Dendritic cell treated with granulocyte-macrophage colony-stimulating factor and Interleukin-4, amounts not matched to agents 40 ng/mL and 50 ng/mL, for 4 days (primary cell): ENCODE data around the gene BRPF1.

Experiments used
- H3K27ac Mint-ChIP-seq: one replicate; pipeline ENCODE4 v1.8.0; 2022; ENCODE audit warnings: mild to moderate bottlenecking, mixed read lengths
- H3K27me3 Mint-ChIP-seq: one replicate; pipeline ENCODE4 v1.8.0; 2022; ENCODE audit warnings: mild to moderate bottlenecking, mixed read lengths
- H3K36me3 Mint-ChIP-seq: one replicate; pipeline ENCODE4 v1.8.0; 2022; ENCODE audit warnings: low read depth, mixed read lengths
- H3K4me1 Mint-ChIP-seq: one replicate; pipeline ENCODE4 v1.8.0; 2022; ENCODE audit warnings: low read depth, mixed read lengths
- H3K4me3 Mint-ChIP-seq: one replicate; pipeline ENCODE4 v1.8.0; 2022; ENCODE audit warnings: mild to moderate bottlenecking, moderate library complexity, mixed read lengths
- H3K9me3 Mint-ChIP-seq: one replicate; pipeline ENCODE4 v1.8.0; 2022; ENCODE audit warnings: mixed read lengths
- intact Hi-C: fragments of 100-400 bp; cut with micrococcal nuclease; formaldehyde crosslinking; loops from one replicate; pipeline ENCODE4 v1.15.0; 2022

Gene BRPF1

DNA sequence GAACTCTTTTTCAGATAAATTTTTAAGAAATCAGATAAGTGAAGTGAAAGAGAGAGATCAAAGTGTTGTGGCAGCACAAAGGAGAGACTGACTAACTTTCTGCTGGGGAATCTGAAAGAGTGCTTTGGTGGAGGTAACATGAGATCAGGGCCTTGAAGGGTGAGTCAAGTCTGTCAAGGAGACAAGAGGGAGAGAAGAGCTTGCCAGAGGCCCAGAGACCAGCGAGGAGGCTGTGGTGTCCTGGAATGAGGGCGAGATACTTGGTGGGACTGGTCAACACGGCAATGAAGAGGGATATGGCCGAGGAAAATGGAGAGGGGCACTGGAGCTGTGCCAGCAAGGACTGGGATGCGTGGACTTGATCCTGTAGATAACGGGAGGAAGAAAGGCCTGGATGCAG lies 56.2 kb downstream of the BRPF1 start:
- Mint-ChIP-seq H3K9me3 (no peaks in the 10 kb centered on the region), H3K4me1 (peaks cover 31% of the 10 kb centered on the region), H3K4me3 (no peak overlapping the region), H3K27me3 (no peaks in the 10 kb centered on the region), H3K36me3 (peaks cover 94% of the 10 kb centered on the region), H3K27ac (peak overlapping the region; percentile 12)
- intact Hi-C loops: no loop called here

DNA sequence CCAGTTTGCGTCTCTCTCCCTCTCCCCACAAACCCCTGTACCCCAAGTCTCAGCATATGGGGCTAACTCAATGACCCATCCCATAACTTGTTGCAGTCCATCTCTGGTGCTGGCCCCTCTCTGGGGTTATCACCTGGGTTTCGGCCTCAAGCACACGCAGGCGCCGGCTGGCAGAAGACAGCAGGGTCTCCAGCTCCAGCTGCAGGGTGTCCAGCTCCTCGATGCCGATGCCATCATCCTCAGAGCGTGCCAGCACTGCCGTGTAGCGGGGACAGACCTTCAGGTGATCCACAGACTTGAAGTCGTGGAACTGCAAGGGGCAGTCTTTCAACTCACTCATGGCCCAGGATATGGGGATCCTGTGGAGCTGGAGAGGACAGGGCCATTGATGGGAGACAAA lies 59.6 kb downstream of the BRPF1 start:
- peak overlapping the region; percentile 48 for H3K27ac Mint-ChIP-seq
- H3K4me3 Mint-ChIP-seq: no peak overlapping the region
- H3K4me1 Mint-ChIP-seq: peaks cover 53% of the 10 kb centered on the region
- intact Hi-C loops: no loop called here
- peaks cover 94% of the 10 kb centered on the region for H3K36me3 Mint-ChIP-seq
- H3K9me3 Mint-ChIP-seq: no peaks in the 10 kb centered on the region
- no peaks in the 10 kb centered on the region for H3K27me3 Mint-ChIP-seq

DNA sequence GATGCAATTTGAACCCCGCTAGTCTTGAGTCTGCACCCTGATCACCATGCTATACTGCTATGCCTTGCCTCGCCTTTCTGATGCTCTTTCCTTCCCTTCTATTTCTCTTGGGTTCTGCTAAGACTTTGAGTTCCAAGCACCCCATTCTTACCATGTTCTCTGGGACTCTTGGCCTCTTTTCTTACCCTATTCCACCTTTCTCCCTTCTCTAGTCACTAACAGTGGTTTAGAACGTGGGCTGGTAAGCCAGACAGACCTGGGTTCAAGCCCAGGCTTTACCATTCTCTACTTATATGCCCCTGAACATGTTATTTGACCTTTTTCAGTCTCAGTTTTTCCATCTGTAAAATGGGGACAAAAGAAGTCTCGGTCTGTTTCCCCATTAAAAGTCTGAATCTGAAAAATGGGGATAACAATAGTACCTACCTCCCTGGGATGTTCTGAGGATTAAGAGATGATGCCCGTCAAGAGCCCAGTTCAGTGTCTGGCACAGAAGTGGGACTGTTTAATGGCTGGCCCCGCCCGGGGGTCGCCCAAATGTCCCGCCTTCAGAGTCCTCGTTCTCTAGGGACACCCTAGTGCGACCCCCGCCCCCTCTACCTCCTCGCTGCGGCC lies 60.4 kb downstream of the BRPF1 start:
- no peaks in the 10 kb centered on the region for H3K27me3 Mint-ChIP-seq
- intact Hi-C loops: loop anchor here (1.0 to 2.0 kb wide), 2 partner anchors 41 to 61 kb away; partner anchors contain the start of gene BRPF1
- peaks cover 94% of the 10 kb centered on the region for H3K36me3 Mint-ChIP-seq
- H3K9me3 Mint-ChIP-seq: no peaks in the 10 kb centered on the region
- H3K4me1 Mint-ChIP-seq: peaks cover 57% of the 10 kb centered on the region
- H3K4me3 Mint-ChIP-seq: peak overlapping the region; percentile 95
- peak overlapping the region; percentile 100 for H3K27ac Mint-ChIP-seq

GRCh38 chr3:9792405-9793160 lies 61.0 kb downstream of the BRPF1 start, which contains the start of the genes ARPC4 and TADA3:
Gene ARPC4 (plus strand): TSS chr3:9793082. CDS start chr3:9793122, 40 bp downstream.
Gene TADA3 (minus strand): TSS chr3:9792473. CDS start chr3:9791466, 1,007 bp downstream.
- H3K27ac Mint-ChIP-seq: peak within 1 kb of the TSS; percentile 100
- H3K36me3 Mint-ChIP-seq: peaks cover 94% of the 10 kb centered on the region
- H3K27me3 Mint-ChIP-seq: no peaks in the 10 kb centered on the region
- peaks cover 59% of the 10 kb centered on the region for H3K4me1 Mint-ChIP-seq
- no peaks in the 10 kb centered on the region for H3K9me3 Mint-ChIP-seq
- intact Hi-C loops: loop anchor here (1.0 to 2.0 kb wide), 2 partner anchors 42 to 61 kb away; partner anchors contain the start of gene BRPF1
- H3K4me3 Mint-ChIP-seq: peak within 1 kb of the TSS; percentile 95

DNA sequence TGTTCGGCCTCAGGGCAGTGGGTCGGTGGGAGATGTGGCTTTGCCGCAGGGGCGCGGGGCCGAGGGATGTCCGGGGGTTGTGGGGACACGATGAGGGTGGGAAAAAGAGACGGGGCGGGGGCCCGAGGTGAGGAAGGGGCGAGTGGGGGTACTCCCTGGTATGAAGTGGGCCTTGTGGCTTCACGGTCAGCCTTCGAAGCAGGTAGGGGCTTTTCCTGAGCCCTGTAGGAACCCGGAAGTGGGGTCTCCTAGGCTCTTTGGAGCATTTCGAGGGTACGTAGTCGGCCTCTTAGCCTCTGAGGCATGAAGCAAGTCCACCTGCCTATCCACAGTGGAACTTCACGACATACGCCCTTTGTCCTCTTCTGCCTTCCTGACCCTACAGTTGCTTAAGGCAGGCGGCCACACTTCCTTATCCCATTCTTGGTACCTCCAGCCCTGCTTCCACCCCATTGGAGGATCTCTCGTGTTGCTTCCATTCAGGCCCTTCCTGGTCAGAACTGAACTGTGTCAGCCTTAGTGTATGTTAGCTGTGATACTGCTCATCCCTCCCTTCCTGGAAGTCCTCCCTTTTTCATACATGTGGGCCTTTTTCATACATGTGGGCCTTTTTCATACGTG lies 61.7 kb downstream of the BRPF1 start:
- peaks cover 63% of the 10 kb centered on the region for H3K4me1 Mint-ChIP-seq
- H3K9me3 Mint-ChIP-seq: no peaks in the 10 kb centered on the region
- H3K27me3 Mint-ChIP-seq: no peaks in the 10 kb centered on the region
- intact Hi-C loops: loop anchor here (2.0 kb wide), 1 partner anchor 42 kb away; no protein-coding TSS in a partner anchor
- H3K36me3 Mint-ChIP-seq: peaks cover 94% of the 10 kb centered on the region
- peak overlapping the region; percentile 95 for H3K4me3 Mint-ChIP-seq
- peak overlapping the region; percentile 100 for H3K27ac Mint-ChIP-seq

DNA sequence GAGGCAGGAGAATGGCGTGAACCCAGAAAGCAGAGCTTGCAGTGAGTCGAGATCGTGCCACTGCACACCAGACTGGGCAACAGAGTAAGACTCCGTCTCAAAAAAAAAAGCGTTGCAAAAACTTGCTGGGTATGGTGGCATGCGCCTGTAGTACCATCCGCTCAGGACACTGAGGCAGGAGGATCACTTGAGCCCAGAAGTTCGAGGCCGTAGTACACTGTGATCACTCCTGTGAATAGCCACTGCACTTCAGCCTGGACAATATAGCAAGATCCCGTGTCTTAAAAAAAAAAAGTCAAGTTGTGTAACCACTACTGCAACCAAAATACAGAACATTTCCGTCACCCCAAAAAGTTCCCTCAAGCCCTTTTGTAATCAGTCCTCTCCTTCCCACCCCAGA lies 62.9 kb downstream of the BRPF1 start:
- Mint-ChIP-seq H3K27me3 (no peaks in the 10 kb centered on the region), H3K4me3 (peak overlapping the region; percentile 95), H3K27ac (peak overlapping the region; percentile 100), H3K4me1 (peaks cover 64% of the 10 kb centered on the region), H3K9me3 (no peaks in the 10 kb centered on the region), H3K36me3 (peaks cover 93% of the 10 kb centered on the region)
- intact Hi-C loops: loop anchor here (2.0 kb wide), 1 partner anchor 14 kb away; no protein-coding TSS in a partner anchor

DNA sequence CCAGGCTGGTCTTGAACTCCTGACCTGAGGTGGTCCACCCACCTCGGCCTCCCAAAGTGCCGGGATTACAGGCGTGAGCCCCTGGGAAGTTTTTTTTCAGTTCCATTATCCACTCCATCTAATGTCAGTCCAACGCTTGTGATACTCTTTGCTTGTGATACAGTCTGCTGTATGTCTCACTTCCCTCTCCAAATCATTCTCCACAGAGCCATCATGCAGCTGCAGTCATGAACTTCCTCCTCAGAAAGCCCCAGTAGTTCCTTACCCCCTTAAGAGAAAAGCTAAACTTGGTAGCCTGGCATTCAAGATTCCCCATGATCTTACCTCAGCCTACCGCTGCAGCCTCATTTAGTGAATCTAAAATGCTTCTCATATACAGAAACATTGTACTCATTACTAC lies 63.7 kb downstream of the BRPF1 start:
- intact Hi-C loops: loop anchor here (2.0 kb wide), 1 partner anchor 14 kb away; no protein-coding TSS in a partner anchor
- no peaks in the 10 kb centered on the region for H3K27me3 Mint-ChIP-seq
- peak overlapping the region; percentile 95 for H3K4me3 Mint-ChIP-seq
- H3K27ac Mint-ChIP-seq: peak overlapping the region; percentile 100
- peaks cover 58% of the 10 kb centered on the region for H3K4me1 Mint-ChIP-seq
- H3K9me3 Mint-ChIP-seq: no peaks in the 10 kb centered on the region
- H3K36me3 Mint-ChIP-seq: peaks cover 93% of the 10 kb centered on the region

DNA sequence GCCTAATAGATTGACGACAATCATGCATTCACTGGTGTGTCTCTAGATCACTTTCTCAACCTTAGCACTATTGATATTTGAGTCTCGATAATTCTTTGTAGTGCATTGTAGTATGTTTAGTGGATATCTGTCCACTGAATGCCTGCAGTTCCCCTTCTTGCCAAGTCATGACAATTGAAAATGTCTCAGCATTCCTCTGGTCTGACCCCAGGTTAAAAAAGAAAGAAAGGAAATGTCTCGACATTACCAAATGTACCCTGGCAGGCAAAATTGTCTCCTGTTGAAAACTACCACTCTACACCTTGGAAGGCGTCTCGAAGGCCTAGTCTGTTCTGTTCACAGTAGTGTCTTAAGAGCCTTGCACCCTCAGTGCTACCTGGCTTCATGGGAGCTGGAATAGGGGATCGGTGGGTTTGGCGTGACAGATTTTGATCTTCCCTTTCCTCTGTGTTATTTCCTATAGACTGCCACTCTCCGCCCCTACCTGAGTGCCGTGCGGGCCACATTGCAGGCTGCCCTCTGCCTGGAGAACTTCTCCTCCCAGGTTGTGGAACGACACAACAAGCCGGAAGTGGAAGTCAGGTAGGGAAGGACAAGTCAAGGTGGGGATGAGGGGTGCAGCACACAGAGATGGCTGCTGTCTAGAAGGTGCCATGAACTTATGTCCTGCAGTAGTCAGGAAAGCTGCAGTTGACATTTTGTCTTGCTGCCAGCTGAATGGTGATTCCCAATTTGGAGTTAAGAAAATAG lies 65.8 kb downstream of the BRPF1 start:
- H3K4me3 Mint-ChIP-seq: no peak overlapping the region
- peaks cover 99% of the 10 kb centered on the region for H3K36me3 Mint-ChIP-seq
- no peaks in the 10 kb centered on the region for H3K27me3 Mint-ChIP-seq
- no peak overlapping the region for H3K27ac Mint-ChIP-seq
- no peaks in the 10 kb centered on the region for H3K9me3 Mint-ChIP-seq
- intact Hi-C loops: no loop called here
- H3K4me1 Mint-ChIP-seq: peaks cover 41% of the 10 kb centered on the region
